Caki2 (cell line): ENCODE data around the gene PCNX4. TPM values are rescaled to one million over a fixed set of nuclear protein-coding genes. Genes with fewer than 3 reads are reported as not detected.

Source experiments
- DNase-seq: peaks from one replicate; pipeline ENCODE4 v3.0.0-alpha.2; 2015; ENCODE audit warnings: low read depth
- in situ Hi-C: cut with HindIII; loops from 2 replicates; pipeline ENCODE4 v1.10.0; 2016; ENCODE audit warnings: low sequenced_read_pairs, low pct_unique_long_range_greater_than_20kb, mixed read lengths
- total RNA-seq: library from RNA; depleted of rRNA; stranded (reverse); fragments of >200 nt; shearing (Covaris generic); gene quantifications from 2 replicates; pipeline ENCODE4 v1.2.3, GENCODE V29; 2014; ENCODE audit warnings: low replicate concordance; rRNA removed

PCNX4 gene
- total RNA-seq, 1 experiment from 2014 or later: 58.9 TPM

DNA sequence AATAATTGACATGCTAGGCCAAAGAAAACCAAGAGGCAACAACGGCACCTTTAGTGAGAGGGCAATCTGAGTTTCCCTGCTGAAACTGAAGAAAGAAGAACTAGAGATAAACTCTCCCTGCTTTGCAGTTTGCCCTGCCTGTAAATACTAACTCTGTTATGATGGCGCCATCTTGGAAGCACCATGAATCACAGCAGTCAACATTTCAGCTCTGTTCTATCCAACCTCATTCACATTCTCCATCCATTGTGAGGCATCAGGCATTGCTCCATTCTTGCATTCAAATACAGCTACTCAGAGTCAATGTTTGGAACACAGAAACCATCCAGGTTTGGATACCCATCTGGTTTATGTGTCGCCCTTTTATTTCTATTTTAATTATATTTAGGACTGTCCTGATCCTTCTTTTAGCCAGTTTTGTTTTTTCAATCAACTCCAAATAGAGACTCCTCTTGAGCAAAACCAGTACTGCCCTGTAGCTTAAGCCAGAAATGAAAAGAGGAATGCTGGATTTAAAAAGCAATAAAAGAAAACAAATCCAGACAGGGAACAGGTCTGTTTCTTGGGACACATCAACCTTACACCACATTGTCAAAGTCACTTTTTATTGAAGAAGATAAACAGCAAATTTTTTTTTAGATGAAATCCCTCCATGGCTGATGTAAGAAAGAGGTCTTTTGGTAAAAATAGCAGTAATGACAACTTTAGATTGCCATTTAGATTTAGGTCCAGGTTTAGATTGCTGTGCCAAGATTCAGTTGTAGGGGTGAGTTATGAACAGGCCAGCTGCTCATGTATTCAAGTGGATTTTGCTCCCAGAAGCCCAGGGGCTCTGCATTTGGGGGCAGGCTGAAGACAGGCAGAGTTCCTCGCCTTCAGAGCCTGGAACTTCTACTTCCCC is 124.0 kb downstream of the PCNX4 start:
- no peak for DNase-seq
- in situ Hi-C loops: no loop called here

DNA sequence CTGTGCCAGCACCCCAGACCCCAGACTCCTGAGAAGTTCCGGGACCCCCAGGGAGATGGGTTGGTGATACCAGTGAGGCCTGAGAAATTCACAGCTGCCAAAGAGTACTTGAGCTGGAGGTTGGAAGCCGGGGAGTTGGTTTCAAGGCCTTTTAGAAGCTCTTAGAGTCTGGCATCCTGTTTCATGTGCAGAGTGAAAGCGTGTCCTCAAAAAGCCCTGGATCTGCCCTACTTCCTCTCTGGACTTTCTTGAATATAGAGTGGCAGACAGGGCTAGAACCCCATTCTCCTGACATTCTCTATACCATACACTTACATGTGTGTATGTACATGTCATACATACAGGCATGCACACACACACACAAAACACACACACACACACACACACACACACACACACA is 126.0 kb downstream of the PCNX4 start:
- in situ Hi-C loops: no loop called here
- DNase-seq: no peak

Other genes with a start within 250 kb of the PCNX4 start
- gene RTN1, start 221.1 kb upstream of the PCNX4 start, total RNA-seq: not detected in 2 replicates
- gene LRRC9, start 171.8 kb upstream of the PCNX4 start, total RNA-seq: not detected in 2 replicates
- 63.4 and 83.1 TPM in 2 replicates for gene DHRS7, start 73.5 kb downstream of the PCNX4 start, total RNA-seq
- gene PPM1A, start 157.3 kb downstream of the PCNX4 start, total RNA-seq: 32.4 and 34.2 TPM in 2 replicates